Esophagus squamous epithelium (tissue), 4 donors: ENCODE measurements around the gene DPY19L1.

ENCODE experiments used
- POLR2A ChIP-seq, 4 donors: fragments of 450-650 bp; IDR thresholded peaks; one replicate each; pipeline ENCODE4 v1.6.1; 2017; ENCODE audit warnings: antibody characterized with exemption in 4 of 4, mild to moderate bottlenecking in 4 of 4, moderate library complexity in 3 of 4
- TF ChIP-seq, protein P1 (sequence below), 6 experiments: fragments of 450-650 bp in 4 of 6; fragments of 200-600 bp in 2 of 6; sonication (generic) in 2 of 6; IDR thresholded peaks; one replicate each; pipeline ENCODE4 v1.5.1; 2016 to 2019; ENCODE audit warnings: antibody characterized with exemption in 6 of 6, mild to moderate bottlenecking in 4 of 6, moderate library complexity in 4 of 6

DNA sequence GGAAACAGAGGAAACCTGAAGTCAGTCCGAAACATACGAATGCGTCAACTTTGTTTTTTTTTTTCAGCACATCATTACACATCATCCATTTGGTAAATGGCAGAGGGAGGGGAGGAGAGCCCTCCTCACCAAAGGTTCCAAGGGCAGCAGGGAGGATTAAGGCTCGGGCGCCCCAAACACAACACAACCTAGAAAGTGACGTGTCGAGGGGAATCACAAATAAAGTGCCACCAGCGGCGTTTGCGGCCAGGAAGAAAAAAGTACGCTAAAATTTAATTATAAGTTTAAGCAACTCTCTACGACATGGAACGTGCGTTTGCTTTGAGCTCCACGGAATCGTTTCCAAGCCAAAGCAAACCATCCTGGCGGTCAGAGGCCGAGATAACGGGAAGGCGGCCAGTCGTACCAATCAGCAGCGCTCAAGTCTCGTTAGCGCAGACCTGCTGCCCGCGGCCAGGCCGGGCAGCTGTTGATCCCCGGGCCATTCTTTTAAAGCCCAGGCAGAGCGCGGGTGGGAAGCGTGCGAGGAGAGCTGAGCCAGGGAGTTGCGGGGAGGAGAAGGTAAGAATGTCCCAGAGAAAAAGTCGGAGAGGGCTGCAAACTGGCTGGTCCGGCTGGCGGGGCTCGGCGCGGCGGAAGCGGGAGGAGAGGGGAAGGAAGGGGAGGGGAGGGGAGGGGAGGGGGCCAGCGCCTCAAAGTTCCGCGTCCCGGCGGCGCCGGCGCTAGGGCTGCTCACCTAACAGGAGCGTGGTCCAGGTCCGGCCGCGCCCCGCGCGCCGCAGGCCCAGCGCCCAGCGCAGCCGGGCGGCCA is 719 bp downstream of the DPY19L1 start:
- no peak for TF ChIP-seq POLR2A (IDR thresholded peaks at IDR 0.05)
- TF ChIP-seq, protein P1, sequence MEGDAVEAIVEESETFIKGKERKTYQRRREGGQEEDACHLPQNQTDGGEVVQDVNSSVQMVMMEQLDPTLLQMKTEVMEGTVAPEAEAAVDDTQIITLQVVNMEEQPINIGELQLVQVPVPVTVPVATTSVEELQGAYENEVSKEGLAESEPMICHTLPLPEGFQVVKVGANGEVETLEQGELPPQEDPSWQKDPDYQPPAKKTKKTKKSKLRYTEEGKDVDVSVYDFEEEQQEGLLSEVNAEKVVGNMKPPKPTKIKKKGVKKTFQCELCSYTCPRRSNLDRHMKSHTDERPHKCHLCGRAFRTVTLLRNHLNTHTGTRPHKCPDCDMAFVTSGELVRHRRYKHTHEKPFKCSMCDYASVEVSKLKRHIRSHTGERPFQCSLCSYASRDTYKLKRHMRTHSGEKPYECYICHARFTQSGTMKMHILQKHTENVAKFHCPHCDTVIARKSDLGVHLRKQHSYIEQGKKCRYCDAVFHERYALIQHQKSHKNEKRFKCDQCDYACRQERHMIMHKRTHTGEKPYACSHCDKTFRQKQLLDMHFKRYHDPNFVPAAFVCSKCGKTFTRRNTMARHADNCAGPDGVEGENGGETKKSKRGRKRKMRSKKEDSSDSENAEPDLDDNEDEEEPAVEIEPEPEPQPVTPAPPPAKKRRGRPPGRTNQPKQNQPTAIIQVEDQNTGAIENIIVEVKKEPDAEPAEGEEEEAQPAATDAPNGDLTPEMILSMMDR (IDR thresholded peaks at IDR 0.05): no peak
